Measurements from ENCODE around the gene PRRT1.

DNA sequence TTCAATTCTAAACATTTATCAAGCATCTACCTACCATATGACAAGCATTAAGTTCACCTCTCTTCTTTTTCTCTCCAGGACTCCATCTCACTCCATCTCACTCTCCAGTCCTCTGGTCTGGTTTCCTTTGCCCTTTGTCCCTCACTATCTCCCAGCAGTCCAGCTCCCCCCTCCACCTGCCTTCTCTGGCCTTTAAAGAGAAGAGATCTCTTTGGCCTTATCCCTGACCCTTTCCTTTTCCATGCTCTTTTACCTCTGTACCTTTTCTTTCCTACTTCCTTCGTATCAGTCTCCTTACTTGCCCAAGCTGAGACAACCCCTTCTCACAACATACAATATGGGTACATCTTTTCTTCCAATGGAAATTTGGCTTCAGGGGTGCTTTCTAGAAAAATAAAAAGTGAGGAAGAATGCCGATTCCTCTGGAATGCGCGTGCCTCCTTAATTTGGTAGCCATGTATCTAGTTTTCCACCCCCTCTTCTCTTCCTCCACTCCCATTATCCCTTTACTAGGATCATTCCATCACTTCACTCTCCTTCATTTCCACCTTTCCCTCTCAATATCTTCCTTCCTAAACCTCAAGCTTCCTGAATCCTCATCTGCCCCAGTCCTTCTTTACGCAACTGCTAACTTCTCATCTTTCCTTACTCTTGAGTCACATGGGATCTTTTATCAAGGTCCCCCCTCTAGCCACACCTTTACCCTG lies 24.9 kb upstream of the PRRT1 start:
- TF ChIP-seq, protein P1, sequence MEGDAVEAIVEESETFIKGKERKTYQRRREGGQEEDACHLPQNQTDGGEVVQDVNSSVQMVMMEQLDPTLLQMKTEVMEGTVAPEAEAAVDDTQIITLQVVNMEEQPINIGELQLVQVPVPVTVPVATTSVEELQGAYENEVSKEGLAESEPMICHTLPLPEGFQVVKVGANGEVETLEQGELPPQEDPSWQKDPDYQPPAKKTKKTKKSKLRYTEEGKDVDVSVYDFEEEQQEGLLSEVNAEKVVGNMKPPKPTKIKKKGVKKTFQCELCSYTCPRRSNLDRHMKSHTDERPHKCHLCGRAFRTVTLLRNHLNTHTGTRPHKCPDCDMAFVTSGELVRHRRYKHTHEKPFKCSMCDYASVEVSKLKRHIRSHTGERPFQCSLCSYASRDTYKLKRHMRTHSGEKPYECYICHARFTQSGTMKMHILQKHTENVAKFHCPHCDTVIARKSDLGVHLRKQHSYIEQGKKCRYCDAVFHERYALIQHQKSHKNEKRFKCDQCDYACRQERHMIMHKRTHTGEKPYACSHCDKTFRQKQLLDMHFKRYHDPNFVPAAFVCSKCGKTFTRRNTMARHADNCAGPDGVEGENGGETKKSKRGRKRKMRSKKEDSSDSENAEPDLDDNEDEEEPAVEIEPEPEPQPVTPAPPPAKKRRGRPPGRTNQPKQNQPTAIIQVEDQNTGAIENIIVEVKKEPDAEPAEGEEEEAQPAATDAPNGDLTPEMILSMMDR (IDR thresholded peaks at IDR 0.05): no peak
- TF ChIP-seq POLR2A (IDR thresholded peaks at IDR 0.05) (no peak), EP300 (IDR thresholded peaks at IDR 0.05) (no peak), POLR2AphosphoS5 (IDR thresholded peaks at IDR 0.05) (no peak)
